Measurements from ENCODE around the gene MTCL1. TPM values are rescaled to one million over a fixed set of nuclear protein-coding genes. Genes with fewer than 3 reads are reported as not detected.

MTCL1 gene
- total RNA-seq, 2 experiments from 2014 or later: 0.40 to 0.56 TPM

DNA sequence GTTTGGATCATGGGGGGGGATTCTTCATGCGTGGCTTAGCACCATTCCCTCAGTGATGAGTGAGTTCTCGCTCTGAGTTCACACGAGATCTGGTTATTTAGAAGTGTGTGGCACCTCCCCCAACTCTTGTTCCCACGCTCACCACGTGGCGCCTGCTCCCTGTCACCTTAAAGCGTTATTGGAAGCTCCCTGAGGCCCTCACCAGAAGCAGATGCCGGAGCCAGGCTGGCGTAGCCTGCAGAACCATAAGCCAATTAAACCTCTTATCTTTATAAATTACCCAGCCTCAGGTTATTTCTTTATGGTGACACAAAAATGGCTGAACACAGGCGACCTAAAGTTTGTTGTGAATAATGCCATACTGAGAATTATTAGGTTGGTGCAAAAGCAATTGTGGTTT is 10.5 kb upstream of the MTCL1 start:
- intact Hi-C loops (cut with micrococcal nuclease): loop anchor here (5.0 kb wide), 1 partner anchor 362 kb away; no protein-coding TSS in a partner anchor

DNA sequence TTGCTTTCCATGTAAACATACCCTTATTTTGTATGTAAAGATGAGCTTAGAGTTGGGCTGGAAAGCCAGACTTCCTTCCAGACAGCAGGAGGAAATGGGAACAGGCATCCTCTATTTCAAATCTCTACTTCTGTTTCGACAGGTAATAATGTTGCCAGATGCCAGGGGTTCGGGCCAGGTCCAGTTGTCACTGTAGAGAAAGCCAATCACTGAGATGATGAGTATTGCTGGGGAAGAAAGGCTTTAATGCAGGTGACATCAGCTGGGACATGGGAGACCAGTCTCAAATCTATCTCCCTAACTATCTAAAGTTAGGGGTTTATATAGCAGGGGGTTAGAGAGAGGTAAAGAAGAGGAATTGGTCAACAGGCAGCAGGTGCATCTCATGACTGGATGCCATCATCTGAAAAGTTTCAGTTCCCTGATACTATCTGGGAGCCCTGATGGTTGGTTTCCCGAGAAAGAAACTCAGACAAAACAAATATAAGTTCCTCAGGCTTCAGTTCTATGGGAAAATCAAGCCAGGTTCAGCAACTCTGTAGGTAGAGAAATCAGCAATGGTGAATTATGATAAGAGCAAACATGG is 9.3 kb upstream of the MTCL1 start:
- intact Hi-C loops (cut with micrococcal nuclease): loop anchor here (1.0 to 5.0 kb wide), 2 partner anchors 292 to 361 kb away; no protein-coding TSS in a partner anchor
- H3K4me1 Mint-ChIP-seq (ENCODE audit: low read depth): no peaks in the 10 kb centered on the region
- CTCF ChIA-PET: interaction anchor here (0.7 to 4.4 kb wide), 18 partner anchors 8 to 842 kb away, joined by 3 to 65 read pairs (median 5); partner anchors contain the start of gene MTCL1
- POLR2A ChIA-PET: no interaction called here
- DNase-seq: no peak
- peaks cover 8% of the 10 kb centered on the region for H3K27me3 Mint-ChIP-seq
- H3K4me3 Mint-ChIP-seq: no peak overlapping the region
- H3K9me3 Mint-ChIP-seq: no peaks in the 10 kb centered on the region
- H3K36me3 Mint-ChIP-seq: no peaks in the 10 kb centered on the region
- no peak overlapping the region for H3K27ac Mint-ChIP-seq

More for the DNA sequence above, 10.5 kb upstream of the MTCL1 start:
- Mint-ChIP-seq H3K27ac (no peak overlapping the region), H3K27me3 (peaks cover 7% of the 10 kb centered on the region), H3K4me1 (ENCODE audit: low read depth) (no peaks in the 10 kb centered on the region), H3K9me3 (no peaks in the 10 kb centered on the region), H3K36me3 (no peaks in the 10 kb centered on the region), H3K4me3 (no peak overlapping the region)
- no peak for DNase-seq
- ChIA-PET POLR2A (interaction anchor here (0.6 kb wide), 1 partner anchor 63 kb away, joined by 7 read pairs; no protein-coding TSS in a partner anchor), CTCF (interaction anchor here (0.9 to 4.4 kb wide), 9 partner anchors 10 to 822 kb away, joined by 3 to 65 read pairs (median 5); partner anchors contain the start of gene MTCL1)

DNA sequence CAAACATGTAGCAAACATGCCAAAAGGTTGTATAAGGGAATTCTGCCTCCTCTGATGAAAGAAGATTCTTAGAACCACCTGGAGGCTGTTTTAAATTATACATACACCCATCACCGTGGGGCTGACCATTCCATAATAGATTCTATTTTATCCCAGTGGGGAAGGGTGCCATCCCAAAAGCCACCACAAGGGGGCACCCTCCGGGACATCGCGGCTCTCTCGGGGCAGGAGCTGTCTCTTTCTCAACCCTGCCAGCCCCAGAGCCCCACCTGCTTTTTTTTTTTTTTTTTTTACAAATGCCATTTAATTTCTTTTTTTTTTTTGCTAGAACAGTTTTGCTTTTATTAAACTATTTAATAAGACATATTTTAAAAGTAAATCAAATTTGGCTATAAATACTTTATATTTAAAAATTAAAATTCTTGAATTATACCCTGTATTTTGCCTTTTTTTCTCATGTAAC is 8.6 kb upstream of the MTCL1 start:
- DNase-seq: peak; percentile 82
- Mint-ChIP-seq H3K36me3 (no peaks in the 10 kb centered on the region), H3K4me1 (ENCODE audit: low read depth) (no peaks in the 10 kb centered on the region), H3K27me3 (peaks cover 9% of the 10 kb centered on the region), H3K4me3 (no peak overlapping the region), H3K9me3 (no peaks in the 10 kb centered on the region), H3K27ac (no peak overlapping the region)
- ChIA-PET POLR2A (no interaction called here), CTCF (interaction anchor here (0.5 to 4.4 kb wide), 20 partner anchors 8 to 821 kb away, joined by 3 to 65 read pairs (median 4); partner anchors contain the start of gene MTCL1)
- intact Hi-C loops (cut with micrococcal nuclease): loop anchor here (1.0 to 5.0 kb wide), 2 partner anchors 292 to 361 kb away; no protein-coding TSS in a partner anchor

DNA sequence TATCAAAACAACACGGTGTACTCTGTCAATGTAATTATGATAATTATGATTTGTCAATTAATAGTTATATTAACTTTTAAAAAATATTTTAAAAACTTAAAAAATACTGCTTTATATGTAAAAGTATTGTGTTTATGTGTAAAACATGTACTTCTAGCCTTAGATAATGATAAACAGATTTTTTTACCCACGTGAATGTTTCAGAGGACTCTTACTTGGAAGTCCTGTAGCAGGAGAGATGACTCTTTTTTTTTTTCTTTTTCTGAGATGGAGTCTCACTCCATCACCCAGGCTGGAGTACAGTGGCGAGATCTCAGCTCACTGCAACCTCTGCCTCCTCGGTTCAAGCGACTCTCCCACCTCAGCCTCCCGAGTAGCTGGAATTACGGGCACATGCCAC is 6.2 kb upstream of the MTCL1 start:
- no peak overlapping the region for H3K27ac Mint-ChIP-seq
- peaks cover 24% of the 10 kb centered on the region for H3K27me3 Mint-ChIP-seq
- ChIA-PET POLR2A (no interaction called here), CTCF (interaction anchor here (1.6 kb wide), 1 partner anchor 289 kb away, joined by 8 read pairs; no protein-coding TSS in a partner anchor)
- no peak overlapping the region for H3K4me3 Mint-ChIP-seq
- H3K4me1 Mint-ChIP-seq (ENCODE audit: low read depth): peaks cover 3% of the 10 kb centered on the region
- H3K9me3 Mint-ChIP-seq: no peaks in the 10 kb centered on the region
- no peaks in the 10 kb centered on the region for H3K36me3 Mint-ChIP-seq
- DNase-seq: no peak
- intact Hi-C loops (cut with micrococcal nuclease): loop anchor here (5.0 kb wide), 1 partner anchor 358 kb away; no protein-coding TSS in a partner anchor

DNA sequence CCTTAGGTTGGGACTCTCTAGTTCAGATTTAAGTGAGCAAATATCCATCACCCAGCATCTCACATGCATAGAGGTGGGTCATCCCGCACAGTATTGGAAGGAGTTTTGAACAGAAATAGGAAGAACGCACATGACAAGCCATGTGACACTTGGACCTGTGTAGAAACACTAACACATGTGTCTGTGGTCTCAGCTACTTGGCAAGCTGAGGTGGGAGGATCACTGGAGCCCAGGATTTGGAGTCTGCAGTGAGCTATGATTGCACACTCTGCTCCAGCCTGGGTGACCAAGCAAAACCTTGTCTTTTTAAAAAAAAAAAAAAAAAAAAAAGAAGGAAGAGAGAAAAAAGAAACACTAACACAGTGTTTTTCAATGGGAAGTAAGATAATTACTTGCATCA is 5.4 kb upstream of the MTCL1 start:
- intact Hi-C loops (cut with micrococcal nuclease): loop anchor here (5.0 to 10.0 kb wide), 2 partner anchors 357 to 915 kb away; partner anchors contain the start of gene PPP4R1
- peaks cover 8% of the 10 kb centered on the region for H3K4me1 Mint-ChIP-seq (ENCODE audit: low read depth)
- no peaks in the 10 kb centered on the region for H3K9me3 Mint-ChIP-seq
- peaks cover 25% of the 10 kb centered on the region for H3K27me3 Mint-ChIP-seq
- H3K4me3 Mint-ChIP-seq: no peak overlapping the region
- H3K36me3 Mint-ChIP-seq: no peaks in the 10 kb centered on the region
- H3K27ac Mint-ChIP-seq: no peak overlapping the region
- no peak for DNase-seq
- POLR2A ChIA-PET: interaction anchor here (0.6 kb wide), 1 partner anchor 403 kb away, joined by 6 read pairs; no protein-coding TSS in a partner anchor
- CTCF ChIA-PET: interaction anchor here (1.6 kb wide), 1 partner anchor 288 kb away, joined by 8 read pairs; no protein-coding TSS in a partner anchor

DNA sequence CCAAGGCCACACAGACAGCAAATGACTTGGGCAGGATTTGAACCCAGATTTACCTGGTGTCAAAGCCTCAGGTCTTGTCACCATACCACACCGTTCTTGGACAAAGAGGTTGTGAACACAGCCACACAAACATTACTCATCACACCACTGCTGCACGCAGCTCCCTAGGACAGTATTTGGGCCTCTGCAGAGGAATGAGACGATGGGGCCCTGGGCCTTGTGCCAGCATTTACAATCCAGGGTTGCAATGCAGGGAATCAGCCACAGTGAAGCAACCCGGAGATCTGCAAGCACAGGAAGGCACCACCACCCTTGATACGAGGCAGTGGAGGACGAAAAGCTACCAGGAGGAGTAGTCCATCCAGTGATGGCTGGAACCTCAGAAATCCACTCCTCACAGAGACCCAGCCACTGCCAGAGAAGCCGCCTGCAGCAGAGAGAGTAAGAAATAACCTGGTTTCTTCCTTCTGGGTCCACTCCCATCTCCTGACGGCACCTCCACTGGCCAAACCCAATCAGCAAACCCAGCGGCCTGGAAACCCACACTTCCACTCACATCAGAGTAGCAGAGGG is 3.7 kb upstream of the MTCL1 start:
- CTCF ChIA-PET: interaction anchor here (1.6 kb wide), 1 partner anchor 286 kb away, joined by 7 read pairs; no protein-coding TSS in a partner anchor
- no peaks in the 10 kb centered on the region for H3K9me3 Mint-ChIP-seq
- peaks cover 8% of the 10 kb centered on the region for H3K4me1 Mint-ChIP-seq (ENCODE audit: low read depth)
- no peaks in the 10 kb centered on the region for H3K36me3 Mint-ChIP-seq
- no peak overlapping the region for H3K27ac Mint-ChIP-seq
- DNase-seq: no peak
- intact Hi-C loops (cut with micrococcal nuclease): loop anchor here (10.0 kb wide), 1 partner anchor 913 kb away; the partner anchor contains the start of gene PPP4R1
- peaks cover 25% of the 10 kb centered on the region for H3K27me3 Mint-ChIP-seq
- no peak overlapping the region for H3K4me3 Mint-ChIP-seq
- POLR2A ChIA-PET: no interaction called here

DNA sequence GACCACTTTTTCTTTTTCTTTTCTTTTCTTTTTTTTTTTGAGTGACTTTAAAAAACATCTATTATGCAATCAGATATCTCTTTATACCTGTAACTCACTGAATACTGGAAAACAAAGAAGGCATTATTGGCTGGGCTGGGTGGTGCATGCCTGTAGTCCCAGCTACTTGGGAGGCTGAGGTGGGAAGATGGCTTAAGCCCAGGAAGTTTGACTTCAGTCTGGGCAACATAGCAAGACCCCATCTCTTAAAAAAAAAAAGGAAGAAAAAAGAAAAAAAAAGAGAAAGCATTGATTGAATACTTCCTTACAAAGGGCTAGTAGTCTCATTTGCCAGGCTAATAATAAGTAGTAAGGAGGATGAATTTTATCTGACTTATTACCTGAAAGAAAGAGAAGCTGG is 2.7 kb upstream of the MTCL1 start:
- no peak for DNase-seq
- no peaks in the 10 kb centered on the region for H3K9me3 Mint-ChIP-seq
- H3K36me3 Mint-ChIP-seq: peaks cover 2% of the 10 kb centered on the region
- intact Hi-C loops (cut with micrococcal nuclease): loop anchor here (10.0 kb wide), 1 partner anchor 912 kb away; the partner anchor contains the start of gene PPP4R1
- ChIA-PET POLR2A (no interaction called here), CTCF (interaction anchor here (0.8 to 1.6 kb wide), 4 partner anchors 9 to 1815 kb away, joined by 3 to 7 read pairs (median 3); no protein-coding TSS in a partner anchor)
- H3K4me3 Mint-ChIP-seq: no peak overlapping the region
- H3K27me3 Mint-ChIP-seq: peaks cover 35% of the 10 kb centered on the region
- H3K4me1 Mint-ChIP-seq (ENCODE audit: low read depth): peaks cover 14% of the 10 kb centered on the region
- H3K27ac Mint-ChIP-seq: no peak overlapping the region

DNA sequence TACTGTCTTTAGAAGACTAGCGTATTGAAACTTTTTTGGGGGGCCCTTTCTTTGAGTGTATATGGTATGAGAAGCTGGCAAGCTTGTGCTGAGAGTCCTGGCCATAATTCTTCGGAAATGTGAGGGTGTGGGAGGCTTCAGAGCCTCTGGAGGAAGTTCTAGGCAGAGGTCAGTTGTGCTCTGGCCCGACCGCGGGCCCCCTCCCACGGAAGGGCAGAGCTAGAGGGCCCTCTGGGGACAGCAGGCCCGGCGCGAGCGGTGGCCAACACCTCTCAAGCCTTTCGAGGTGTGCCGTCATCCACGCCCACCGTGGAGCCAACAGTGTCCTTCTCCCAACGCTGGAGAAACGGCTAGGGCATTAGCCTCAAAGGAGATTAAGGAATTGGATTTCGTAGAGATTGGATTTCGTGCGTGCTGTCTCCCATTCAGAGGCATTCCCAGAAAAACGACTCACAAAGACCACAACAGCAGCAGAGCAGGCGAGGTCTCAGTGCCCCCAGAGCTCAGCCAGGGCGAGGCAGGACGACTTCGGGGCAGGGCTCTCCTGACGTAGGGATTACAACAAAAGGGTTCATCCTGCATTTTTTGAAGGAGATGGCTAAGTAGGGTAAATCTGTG is 2.2 kb upstream of the MTCL1 start:
- ChIA-PET CTCF (interaction anchor here (0.8 to 1.6 kb wide), 4 partner anchors 9 to 1814 kb away, joined by 3 to 7 read pairs (median 3); no protein-coding TSS in a partner anchor), POLR2A (no interaction called here)
- H3K27me3 Mint-ChIP-seq: peaks cover 41% of the 10 kb centered on the region
- no peak overlapping the region for H3K4me3 Mint-ChIP-seq
- H3K9me3 Mint-ChIP-seq: no peaks in the 10 kb centered on the region
- H3K36me3 Mint-ChIP-seq: peaks cover 2% of the 10 kb centered on the region
- peaks cover 14% of the 10 kb centered on the region for H3K4me1 Mint-ChIP-seq (ENCODE audit: low read depth)
- H3K27ac Mint-ChIP-seq: no peak overlapping the region
- intact Hi-C loops (cut with micrococcal nuclease): loop anchor here (10.0 kb wide), 1 partner anchor 912 kb away; the partner anchor contains the start of gene PPP4R1
- DNase-seq: no peak

DNA sequence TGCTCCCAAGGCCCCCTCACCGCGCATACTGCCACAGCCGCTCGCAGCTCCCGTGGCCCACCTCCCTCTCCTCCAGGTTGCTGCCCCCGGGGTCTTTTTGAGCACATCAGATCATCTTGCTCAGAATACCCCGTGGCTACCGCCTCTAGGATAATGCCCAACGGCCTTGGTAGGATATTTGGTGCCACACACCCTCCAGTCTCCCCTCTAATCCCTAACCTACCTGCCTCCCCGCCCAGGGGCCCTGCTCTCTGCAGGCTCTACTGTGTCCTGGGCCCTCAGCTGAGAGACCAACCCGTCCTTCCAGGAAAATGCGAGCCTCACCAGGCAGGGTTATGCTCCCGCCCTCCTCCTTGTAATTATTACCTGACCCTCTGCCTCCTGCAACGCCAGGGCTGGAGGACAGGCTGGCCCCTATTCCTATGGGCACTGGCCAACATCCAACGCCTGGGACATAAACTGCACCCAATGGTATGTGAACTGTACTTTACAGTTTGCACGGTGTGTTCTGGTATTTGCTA is 1.5 kb upstream of the MTCL1 start:
- peak overlapping the region; percentile 84 for H3K4me3 Mint-ChIP-seq
- DNase-seq: no peak
- H3K4me1 Mint-ChIP-seq (ENCODE audit: low read depth): peaks cover 14% of the 10 kb centered on the region
- ChIA-PET CTCF (interaction anchor here (0.8 to 1.7 kb wide), 5 partner anchors 8 to 284 kb away, joined by 3 to 7 read pairs (median 3); no protein-coding TSS in a partner anchor), POLR2A (no interaction called here)
- H3K27me3 Mint-ChIP-seq: peaks cover 46% of the 10 kb centered on the region
- intact Hi-C loops (cut with micrococcal nuclease): loop anchor here (2.0 to 10.0 kb wide), 3 partner anchors 433 to 911 kb away; partner anchors contain the start of genes ANKRD12, PPP4R1 and TWSG1
- H3K27ac Mint-ChIP-seq: no peak overlapping the region
- no peaks in the 10 kb centered on the region for H3K9me3 Mint-ChIP-seq
- peaks cover 2% of the 10 kb centered on the region for H3K36me3 Mint-ChIP-seq

DNA sequence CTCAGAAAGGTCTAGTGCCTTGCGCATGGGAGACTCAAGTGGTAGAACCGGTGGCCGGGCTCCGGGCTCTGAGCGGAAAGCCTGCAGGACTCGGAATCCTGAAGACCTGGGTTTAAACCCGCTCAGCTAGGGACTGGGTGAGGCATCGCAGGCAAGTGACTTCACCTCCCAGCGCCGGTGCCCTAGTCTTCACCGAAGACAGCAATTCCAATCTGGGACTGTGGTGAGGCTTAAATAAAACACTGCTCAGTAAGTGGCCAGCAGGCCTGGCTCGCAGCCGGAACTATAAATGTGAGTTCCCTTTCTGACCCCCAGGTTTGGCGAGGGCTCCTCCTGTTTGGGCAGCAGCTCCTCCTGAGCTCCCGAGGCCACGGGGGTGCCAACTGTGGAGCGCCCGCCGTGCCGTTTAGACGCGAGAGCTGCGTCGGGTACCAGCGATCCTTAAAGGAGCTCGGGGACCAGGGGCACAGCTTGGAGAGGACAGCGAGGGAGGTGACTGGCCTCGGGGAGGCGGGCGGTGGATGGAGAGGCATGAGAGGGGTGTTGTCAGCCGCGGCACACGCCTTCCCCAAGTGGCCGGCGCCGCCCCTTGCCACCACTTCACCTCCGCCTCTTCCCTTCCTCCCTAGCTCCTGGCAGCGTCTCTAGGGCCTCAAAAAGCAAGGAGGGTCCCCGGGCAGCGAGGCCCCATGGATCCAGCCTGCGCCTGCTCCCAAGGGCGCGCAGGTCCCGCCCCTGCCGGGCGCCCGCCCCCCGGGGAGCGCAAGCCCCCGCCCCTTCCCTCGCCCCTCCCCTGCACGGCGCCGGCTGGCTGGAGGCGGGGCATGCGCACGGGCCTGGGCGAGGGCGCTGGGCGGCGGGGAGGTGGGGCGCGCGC is 757 bp upstream of the MTCL1 start:
- no peaks in the 10 kb centered on the region for H3K9me3 Mint-ChIP-seq
- H3K4me1 Mint-ChIP-seq (ENCODE audit: low read depth): peaks cover 14% of the 10 kb centered on the region
- peak overlapping the region; percentile 84 for H3K4me3 Mint-ChIP-seq
- ChIA-PET CTCF (interaction anchor here (0.6 to 1.7 kb wide), 6 partner anchors 8 to 283 kb away, joined by 3 to 7 read pairs (median 3); no protein-coding TSS in a partner anchor), POLR2A (no interaction called here)
- peak; percentile 85 for DNase-seq
- no peak overlapping the region for H3K27ac Mint-ChIP-seq
- H3K27me3 Mint-ChIP-seq: peaks cover 46% of the 10 kb centered on the region
- intact Hi-C loops (cut with micrococcal nuclease): loop anchor here (2.0 to 10.0 kb wide), 4 partner anchors 92 to 910 kb away; partner anchors contain the start of genes ANKRD12, PPP4R1 and TWSG1
- H3K36me3 Mint-ChIP-seq: peaks cover 2% of the 10 kb centered on the region

Measured in activated CD4-positive, alpha-beta memory T cell treated with anti-CD3 and anti-CD28 coated beads for 36 hours (primary cell).